Vagina (tissue), 2 donors: ENCODE results near the gene NAP1L5. TPM values are rescaled to one million over a fixed set of nuclear protein-coding genes. Genes with fewer than 3 reads are reported as not detected.

ENCODE experiments used
- DNase-seq, 2 donors: peaks; one replicate each; pipeline ENCODE4 v3.0.0-alpha.2; 2017; ENCODE audit errors: extremely low spot score in 2 of 2
- H3K27ac ChIP-seq: fragments of 200-600 bp; sonication (generic); one replicate; pipeline ENCODE4 v1.5.1; 2019
- H3K27me3 ChIP-seq: fragments of 200-600 bp; sonication (generic); one replicate; pipeline ENCODE4 v1.5.1; 2019
- H3K36me3 ChIP-seq, 2 donors: fragments of 200-600 bp; sonication (generic); one replicate each; pipeline ENCODE4 v1.5.1; 2017 to 2019
- H3K4me1 ChIP-seq: fragments of 200-600 bp; sonication (generic); one replicate; pipeline ENCODE4 v1.5.1; 2019
- H3K4me3 ChIP-seq, 2 donors: fragments of 200-600 bp; sonication (generic); 1 replicate in 1 of 2; 2 replicates in 1 of 2; pipeline ENCODE4 v1.5.1; 2016 to 2019
- H3K9me3 ChIP-seq: fragments of 200-600 bp; sonication (generic); one replicate; pipeline ENCODE4 v1.5.1; 2019
- CTCF ChIP-seq, 3 experiments: fragments of 450-650 bp in 2 of 3; fragments of 200-600 bp in 1 of 3; sonication (generic) in 1 of 3; IDR thresholded peaks; one replicate each; pipeline ENCODE4 v1.5.1; 2017 to 2019; ENCODE audit warnings: antibody characterized with exemption in 3 of 3, mild to moderate bottlenecking in 2 of 3, moderate library complexity in 2 of 3
- POLR2A ChIP-seq, 2 donors: fragments of 450-650 bp; IDR thresholded peaks; one replicate each; pipeline ENCODE4 v1.6.1; 2017; ENCODE audit warnings: antibody characterized with exemption in 2 of 2, mild to moderate bottlenecking in 2 of 2, moderate library complexity in 2 of 2
- POLR2AphosphoS5 ChIP-seq, 2 donors: sonication (generic); formaldehyde crosslinking; IDR thresholded peaks; one replicate each; pipeline ENCODE4 v1.9.0; 2017; ENCODE audit warnings: antibody characterized with exemption in 2 of 2, mild to moderate bottlenecking in 2 of 2, low read depth in 1 of 2; ENCODE audit not compliant: insufficient read depth in 1 of 2
- intact Hi-C: fragments of 100-400 bp; cut with DNase I; formaldehyde crosslinking; loops from one replicate; pipeline ENCODE4 v1.15.1; 2023
- total RNA-seq: library from RNA; depleted of rRNA; stranded (reverse); fragments of >200 nt; gene quantifications from one replicate; pipeline ENCODE4 v1.2.3, GENCODE V29; 2016

NAP1L5 gene
- total RNA-seq, 1 donor from 2014 or later: 9.1 TPM

- H3K4me3 ChIP-seq: no peak overlapping the region
- no peaks in the 10 kb centered on the region for H3K4me1 ChIP-seq
- no peaks in the 10 kb centered on the region for H3K27me3 ChIP-seq
- DNase-seq: no peak
- intact Hi-C loops: no loop called here
- H3K27ac ChIP-seq: no peak overlapping the region
- H3K9me3 ChIP-seq: no peaks in the 10 kb centered on the region
- peaks cover 0 to 30% of the 10 kb centered on the region in 2 donors for H3K36me3 ChIP-seq
- no peak for TF ChIP-seq CTCF (IDR thresholded peaks at IDR 0.05)
- no peak for TF ChIP-seq POLR2AphosphoS5 (IDR thresholded peaks at IDR 0.05; ENCODE audit: insufficient read depth in 1 of 2, low read depth in 1 of 2)
- TF ChIP-seq POLR2A (IDR thresholded peaks at IDR 0.05): no peak
Measured at GRCh38 chr4:88731381-88731780, 33.8 kb upstream of the NAP1L5 start.

- no peak for DNase-seq
- no peaks in the 10 kb centered on the region for H3K9me3 ChIP-seq
- no peak overlapping the region for H3K4me3 ChIP-seq
- intact Hi-C loops: no loop called here
- no peak overlapping the region for H3K27ac ChIP-seq
- peaks cover 0 to 30% of the 10 kb centered on the region in 2 donors for H3K36me3 ChIP-seq
- no peak for TF ChIP-seq POLR2A (IDR thresholded peaks at IDR 0.05)
- no peak for TF ChIP-seq CTCF (IDR thresholded peaks at IDR 0.05)
- TF ChIP-seq POLR2AphosphoS5 (IDR thresholded peaks at IDR 0.05; ENCODE audit: insufficient read depth in 1 of 2, low read depth in 1 of 2): no peak
- no peaks in the 10 kb centered on the region for H3K4me1 ChIP-seq
- no peaks in the 10 kb centered on the region for H3K27me3 ChIP-seq
Measured at GRCh38 chr4:88730811-88731210, 33.2 kb upstream of the NAP1L5 start.

- no peak for TF ChIP-seq CTCF (IDR thresholded peaks at IDR 0.05)
- TF ChIP-seq POLR2A (IDR thresholded peaks at IDR 0.05): no peak
- TF ChIP-seq POLR2AphosphoS5 (IDR thresholded peaks at IDR 0.05; ENCODE audit: insufficient read depth in 1 of 2, low read depth in 1 of 2): no peak
- Histone ChIP-seq H3K4me1 (no peaks in the 10 kb centered on the region), H3K27me3 (no peaks in the 10 kb centered on the region), H3K36me3 (peaks cover 0 to 38% of the 10 kb centered on the region in 2 donors), H3K9me3 (no peaks in the 10 kb centered on the region), H3K27ac (no peak overlapping the region), H3K4me3 (no peak overlapping the region)
- intact Hi-C loops: no loop called here
- no peak for DNase-seq
Measured at GRCh38 chr4:88729146-88729760, 31.6 kb upstream of the NAP1L5 start.

GRCh38 chr4:88728146-88728545 lies 30.5 kb upstream of the NAP1L5 start:
- no peak overlapping the region for H3K27ac ChIP-seq
- no peak for DNase-seq
- intact Hi-C loops: no loop called here
- TF ChIP-seq POLR2A (IDR thresholded peaks at IDR 0.05) (no peak), CTCF (IDR thresholded peaks at IDR 0.05) (no peak), POLR2AphosphoS5 (IDR thresholded peaks at IDR 0.05; ENCODE audit: insufficient read depth in 1 of 2, low read depth in 1 of 2) (no peak)
- peaks cover 0 to 48% of the 10 kb centered on the region in 2 donors for H3K36me3 ChIP-seq
- H3K27me3 ChIP-seq: no peaks in the 10 kb centered on the region
- H3K4me1 ChIP-seq: no peaks in the 10 kb centered on the region
- H3K9me3 ChIP-seq: no peaks in the 10 kb centered on the region
- no peak overlapping the region for H3K4me3 ChIP-seq

GRCh38 chr4:88725986-88726385 lies 28.4 kb upstream of the NAP1L5 start:
- DNase-seq: no peak
- Histone ChIP-seq H3K36me3 (peaks cover 0 to 52% of the 10 kb centered on the region in 2 donors), H3K4me1 (no peaks in the 10 kb centered on the region), H3K4me3 (no peak overlapping the region), H3K9me3 (no peaks in the 10 kb centered on the region), H3K27ac (no peak overlapping the region), H3K27me3 (no peaks in the 10 kb centered on the region)
- intact Hi-C loops: no loop called here
- no peak for TF ChIP-seq POLR2A (IDR thresholded peaks at IDR 0.05)
- no peak for TF ChIP-seq POLR2AphosphoS5 (IDR thresholded peaks at IDR 0.05; ENCODE audit: insufficient read depth in 1 of 2, low read depth in 1 of 2)
- no peak for TF ChIP-seq CTCF (IDR thresholded peaks at IDR 0.05)
